Spinal cord (tissue), 10 donors: ENCODE data around the gene CPS1. TPM values are rescaled to one million over a fixed set of nuclear protein-coding genes. Genes with fewer than 3 reads are reported as not detected.
A peak's percentile ranks its signal among the peaks of the same experiment; 100 is the strongest.

Experiments used
- DNase-seq, 6 donors: peaks; one replicate each; pipeline versions ENCODE4 v3.0.0 to v3.0.0-alpha.2; 2013 to 2015; ENCODE audit warnings: low spot score in 6 of 6, low read depth in 4 of 6
- H3K27ac ChIP-seq: one replicate; pipeline ENCODE4 v1.5.1; 2013; ENCODE audit warnings: low read depth, low read length, control low read depth
- H3K27me3 ChIP-seq: one replicate; pipeline ENCODE4 v1.6.1; 2013; ENCODE audit warnings: low read length; ENCODE audit not compliant: control insufficient read depth, insufficient read depth
- H3K36me3 ChIP-seq: one replicate; pipeline ENCODE4 v1.6.1; 2013; ENCODE audit warnings: low read length; ENCODE audit not compliant: control insufficient read depth, insufficient read depth
- H3K4me1 ChIP-seq: one replicate; pipeline ENCODE4 v1.6.1; 2013; ENCODE audit warnings: low read length; ENCODE audit not compliant: control insufficient read depth, insufficient read depth
- H3K4me3 ChIP-seq: one replicate; pipeline ENCODE4 v1.5.1; 2013; ENCODE audit warnings: low read depth, low read length, control low read depth
- H3K9me3 ChIP-seq: one replicate; pipeline ENCODE4 v1.6.1; 2013; ENCODE audit warnings: low read length; ENCODE audit not compliant: control insufficient read depth, insufficient read depth
- WGBS: methylation state at CpG from one replicate; pipeline ENCODE4 v1.1.5; 2013; ENCODE audit warnings: missing lambda C conversion rate; ENCODE audit not compliant: insufficient coverage; 5-methylcytosine and 5-hydroxymethylcytosine counted together
- polyA plus RNA-seq, 2 donors: library from polyadenylated mRNA; unstranded; fragments of 120-200 nt; gene quantifications; one replicate each; pipeline ENCODE4 v1.2.1, GENCODE V29; 2013; ENCODE audit not compliant: insufficient read length in 2 of 2
- total RNA-seq, 2 donors: library from RNA; depleted of rRNA in 1 of 2; stranded (reverse); fragments of 120-200 nt in 1 of 2; fragments of >200 nt in 1 of 2; gene quantifications; one replicate each; pipeline versions ENCODE4 v1.2.3 to v1.2.4, GENCODE V29; 2013 to 2014
- donor health status: healthy.

CPS1 gene
- total and polyA plus RNA-seq, 4 donors, result 3.0 to 15.6 (median 5.8) TPM

DNA sequence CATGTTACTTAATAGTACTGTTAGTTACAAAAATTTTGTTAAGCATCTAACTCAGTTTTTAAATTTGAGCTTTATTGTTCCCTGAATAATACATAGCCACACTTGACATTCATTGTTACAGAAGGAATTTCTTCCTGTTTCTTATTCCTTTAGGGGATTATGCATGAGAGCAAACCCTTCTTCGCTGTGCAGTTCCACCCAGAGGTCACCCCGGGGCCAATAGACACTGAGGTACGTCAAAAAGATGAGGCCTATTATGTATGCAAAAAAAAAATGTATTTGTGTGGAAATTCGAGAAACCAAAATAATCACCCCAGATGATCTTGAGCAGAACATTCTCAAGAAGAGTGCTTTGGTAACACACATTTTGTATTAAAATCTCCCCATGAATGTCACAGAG lies 36.3 kb downstream of the CPS1 start:
- Histone ChIP-seq H3K27ac (no peak overlapping the region), H3K4me1 (no peaks in the 10 kb centered on the region), H3K4me3 (no peak overlapping the region), H3K27me3 (no peaks in the 10 kb centered on the region), H3K9me3 (no peaks in the 10 kb centered on the region), H3K36me3 (no peaks in the 10 kb centered on the region)
- WGBS, result no CpG with 5 or more reads among the region's 4 CpGs
- DNase-seq, result no peak

DNA sequence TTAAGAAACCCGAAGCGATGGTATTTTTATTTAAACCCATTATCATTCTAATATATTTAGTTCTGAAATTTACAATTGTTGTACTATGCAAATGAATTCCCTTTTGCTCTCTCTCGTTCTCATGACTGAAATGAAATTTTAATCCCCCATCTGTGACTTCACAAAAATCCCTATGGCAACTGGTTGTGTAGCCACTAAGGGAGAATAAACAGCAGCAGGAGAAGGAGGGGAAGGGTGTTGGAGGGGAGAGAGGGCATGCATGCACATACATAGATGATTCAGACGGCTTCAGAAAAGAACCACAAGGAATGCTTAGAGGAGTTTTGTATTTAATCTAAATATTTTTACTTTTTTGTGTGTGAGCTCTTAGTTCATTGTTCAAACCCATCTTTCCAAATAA lies 36.8 kb downstream of the CPS1 start:
- Histone ChIP-seq H3K9me3 (no peaks in the 10 kb centered on the region), H3K4me3 (no peak overlapping the region), H3K27ac (no peak overlapping the region), H3K27me3 (no peaks in the 10 kb centered on the region), H3K36me3 (no peaks in the 10 kb centered on the region), H3K4me1 (no peaks in the 10 kb centered on the region)
- WGBS, result no CpG with 5 or more reads among the region's 4 CpGs
- DNase-seq, result peak in 1 of 6 donors; percentile 60

DNA sequence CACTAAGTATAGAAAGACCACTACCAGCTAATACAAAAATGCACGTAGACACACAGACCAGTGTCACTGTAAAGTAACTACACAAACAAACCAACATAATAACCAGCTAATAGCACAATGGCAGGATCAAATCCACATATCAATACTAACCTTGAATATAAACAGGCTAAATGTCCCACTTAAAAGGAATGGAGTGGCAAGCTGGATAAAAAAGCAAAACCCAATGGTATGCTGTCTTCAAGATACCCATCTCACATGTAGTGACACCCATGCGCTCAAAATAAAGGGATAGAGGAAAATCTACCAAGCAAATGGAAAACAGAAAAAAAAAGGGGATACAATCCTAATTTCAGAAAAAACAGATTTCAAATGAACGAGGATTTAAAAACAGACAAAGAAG lies 41.8 kb downstream of the CPS1 start:
- WGBS, result no CpG with 5 or more reads among the region's 3 CpGs
- DNase-seq, result no peak
- H3K27ac ChIP-seq, result no peak overlapping the region
- no peaks in the 10 kb centered on the region for H3K36me3 ChIP-seq
- H3K4me3 ChIP-seq, result no peak overlapping the region
- H3K9me3 ChIP-seq, result no peaks in the 10 kb centered on the region
- H3K4me1 ChIP-seq, result no peaks in the 10 kb centered on the region
- no peaks in the 10 kb centered on the region for H3K27me3 ChIP-seq

DNA sequence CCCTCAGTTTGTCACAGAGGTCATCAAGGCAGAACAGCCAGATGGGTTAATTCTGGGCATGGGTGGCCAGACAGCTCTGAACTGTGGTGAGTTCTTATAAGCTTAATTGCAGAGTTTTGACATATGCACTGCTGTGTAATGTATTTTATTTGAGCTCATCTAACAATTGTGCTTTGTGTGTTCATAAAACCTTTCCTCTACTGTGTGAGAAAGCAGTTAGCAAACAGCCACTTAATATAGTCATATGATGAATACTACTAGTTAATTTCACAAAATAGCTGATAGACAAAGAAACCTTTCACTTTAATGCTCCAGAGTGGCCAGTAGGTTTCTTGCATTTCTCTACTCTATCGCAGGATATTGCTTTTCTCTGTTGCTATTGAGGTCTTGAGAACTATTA lies 43.1 kb downstream of the CPS1 start:
- Histone ChIP-seq H3K4me1 (no peaks in the 10 kb centered on the region), H3K27ac (no peak overlapping the region), H3K9me3 (no peaks in the 10 kb centered on the region), H3K27me3 (no peaks in the 10 kb centered on the region), H3K4me3 (no peak overlapping the region), H3K36me3 (no peaks in the 10 kb centered on the region)
- DNase-seq, result no peak
- WGBS, result no CpG with 5 or more reads among the region's 1 CpG

DNA sequence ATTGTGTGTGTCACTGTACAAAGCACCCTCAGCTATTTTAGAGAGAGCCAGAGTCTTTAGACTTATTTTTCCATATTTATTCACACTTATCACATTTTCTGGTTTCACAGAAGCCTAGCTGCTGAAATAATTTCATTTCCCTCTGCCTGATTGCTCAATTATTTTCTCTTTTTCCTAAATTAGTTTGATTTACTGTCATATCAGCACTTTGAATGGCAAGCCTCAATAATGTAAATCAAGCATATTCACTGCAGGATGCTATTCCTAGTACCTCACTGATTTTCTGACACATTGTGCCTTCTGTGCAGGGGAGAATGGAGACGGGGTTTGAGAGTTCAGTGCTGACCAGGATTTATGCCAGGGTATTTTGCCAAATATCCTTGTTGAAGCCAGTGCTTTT lies 48.3 kb downstream of the CPS1 start:
- Histone ChIP-seq H3K36me3 (no peaks in the 10 kb centered on the region), H3K9me3 (no peaks in the 10 kb centered on the region), H3K27me3 (no peaks in the 10 kb centered on the region), H3K27ac (no peak overlapping the region), H3K4me3 (no peak overlapping the region), H3K4me1 (no peaks in the 10 kb centered on the region)
- no peak for DNase-seq
- no CpG with 5 or more reads among the region's 1 CpG for WGBS

DNA sequence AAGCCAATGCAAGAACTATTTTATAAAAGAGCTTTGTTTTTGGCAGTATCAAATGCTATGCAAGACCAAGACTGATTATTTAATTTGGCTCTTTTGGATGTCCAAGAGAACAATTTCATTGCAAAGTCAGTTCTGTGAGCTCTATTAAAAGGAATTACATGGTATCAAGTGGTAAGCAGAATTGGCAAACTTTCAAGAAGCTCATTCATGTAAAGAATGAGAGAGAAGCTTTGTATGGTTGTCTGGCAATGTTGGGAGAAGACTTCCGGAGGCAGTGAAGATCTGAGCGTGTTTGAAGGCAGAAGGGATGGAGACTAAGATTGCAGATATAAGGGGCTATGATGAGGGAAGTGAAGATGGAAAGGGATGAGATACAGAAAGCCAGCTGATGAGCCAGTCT lies 49.6 kb downstream of the CPS1 start:
- H3K4me1 ChIP-seq, result no peaks in the 10 kb centered on the region
- no peak overlapping the region for H3K27ac ChIP-seq
- no peaks in the 10 kb centered on the region for H3K9me3 ChIP-seq
- H3K27me3 ChIP-seq, result no peaks in the 10 kb centered on the region
- DNase-seq, result no peak
- no peak overlapping the region for H3K4me3 ChIP-seq
- 43% methylated on average over 2 of the region's 2 CpGs for WGBS
- no peaks in the 10 kb centered on the region for H3K36me3 ChIP-seq

DNA sequence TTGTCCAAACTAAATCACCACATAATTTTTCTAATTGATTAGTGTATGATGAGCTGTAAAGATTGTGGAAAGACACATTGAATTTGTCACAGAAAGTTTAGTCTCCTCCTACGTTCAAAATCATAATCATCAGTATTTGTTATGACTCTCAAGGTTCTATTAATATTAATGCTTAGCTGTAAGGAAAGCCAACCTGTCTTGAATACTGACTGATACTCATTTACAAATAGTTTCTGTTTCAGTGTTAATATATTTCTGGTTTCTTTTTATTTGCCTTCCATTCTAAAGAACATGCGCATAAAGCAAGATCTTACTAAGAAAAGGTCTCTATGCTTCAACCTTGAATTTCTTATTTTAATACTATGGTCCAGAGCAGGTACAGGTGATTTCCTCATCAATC lies 55.1 kb downstream of the CPS1 start:
- no CpG with 5 or more reads among the region's 2 CpGs for WGBS
- no peaks in the 10 kb centered on the region for H3K4me1 ChIP-seq
- no peaks in the 10 kb centered on the region for H3K9me3 ChIP-seq
- no peaks in the 10 kb centered on the region for H3K36me3 ChIP-seq
- DNase-seq, result no peak
- H3K4me3 ChIP-seq, result no peak overlapping the region
- no peak overlapping the region for H3K27ac ChIP-seq
- no peaks in the 10 kb centered on the region for H3K27me3 ChIP-seq

DNA sequence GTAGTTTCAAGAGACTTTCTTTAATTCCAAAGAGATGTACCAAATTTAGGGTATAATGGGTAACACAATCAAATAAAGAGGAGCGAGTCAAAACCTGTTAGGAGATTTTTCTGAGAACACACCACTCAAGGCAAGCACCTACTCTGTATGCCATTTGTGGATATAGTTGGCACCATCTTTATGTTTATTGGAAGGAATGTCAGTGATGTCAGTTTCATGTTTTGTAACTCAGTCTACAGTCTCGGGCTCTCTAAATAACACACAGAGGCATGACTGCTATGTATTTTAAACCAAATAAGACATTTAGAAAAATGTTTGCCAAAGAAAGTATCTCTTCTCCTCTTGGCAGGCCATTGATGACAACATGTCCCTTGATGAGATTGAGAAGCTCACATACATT lies 59.7 kb downstream of the CPS1 start:
- H3K27ac ChIP-seq, result no peak overlapping the region
- no peaks in the 10 kb centered on the region for H3K9me3 ChIP-seq
- no peak for DNase-seq
- H3K4me1 ChIP-seq, result no peaks in the 10 kb centered on the region
- H3K36me3 ChIP-seq, result no peaks in the 10 kb centered on the region
- WGBS, result 100% methylated on average over 1 of the region's 2 CpGs
- H3K27me3 ChIP-seq, result no peaks in the 10 kb centered on the region
- H3K4me3 ChIP-seq, result no peak overlapping the region

DNA sequence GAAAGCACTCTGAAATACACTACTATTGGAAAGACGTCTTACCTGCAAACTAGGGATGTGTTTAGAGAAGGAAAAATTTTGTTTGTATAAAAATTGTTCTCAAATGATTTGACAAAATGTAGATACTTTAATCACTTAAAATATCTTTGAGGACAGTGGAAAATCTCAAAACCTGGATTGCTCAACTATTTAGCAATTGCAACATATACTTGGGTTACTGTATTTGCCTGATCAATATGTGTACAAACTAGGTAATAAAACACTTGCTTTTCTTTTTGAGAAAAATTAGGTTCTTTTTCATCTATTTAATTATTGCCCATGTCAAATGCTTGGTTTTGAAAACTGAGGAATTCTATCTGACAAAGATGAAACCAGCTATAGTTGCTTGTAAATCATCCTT lies 60.9 kb downstream of the CPS1 start:
- Histone ChIP-seq H3K9me3 (no peaks in the 10 kb centered on the region), H3K27me3 (no peaks in the 10 kb centered on the region), H3K4me1 (no peaks in the 10 kb centered on the region), H3K4me3 (no peak overlapping the region), H3K36me3 (no peaks in the 10 kb centered on the region), H3K27ac (no peak overlapping the region)
- no peak for DNase-seq
- no CpG with 5 or more reads among the region's 1 CpG for WGBS

DNA sequence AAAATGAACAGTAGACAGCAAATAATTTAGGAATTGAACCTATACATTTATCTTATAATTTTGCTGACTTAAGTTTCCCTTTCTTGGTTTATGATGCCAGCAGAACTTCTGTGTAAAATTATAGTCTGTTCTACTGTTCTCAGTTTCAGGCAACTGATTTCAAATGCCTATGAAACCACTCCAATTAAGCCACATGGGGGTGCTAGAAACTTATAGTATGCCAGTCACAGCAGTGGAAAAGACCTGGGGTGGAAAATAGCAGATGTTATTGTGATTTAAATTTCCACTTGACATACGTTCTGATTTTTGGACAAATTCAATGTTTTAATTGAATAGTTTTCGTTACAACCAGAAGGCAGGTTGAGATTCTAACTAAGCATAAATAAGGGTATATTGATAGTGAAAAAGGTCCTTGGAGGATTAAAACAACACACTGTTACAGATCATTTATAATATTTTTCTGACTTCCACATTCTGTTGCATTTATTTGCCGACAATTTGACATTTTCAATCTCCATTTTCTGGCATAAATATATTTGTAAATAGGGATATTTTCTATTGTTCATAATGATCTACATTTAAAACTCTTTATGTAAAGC lies 61.4 kb downstream of the CPS1 start:
- H3K27ac ChIP-seq, result no peak overlapping the region
- no peaks in the 10 kb centered on the region for H3K4me1 ChIP-seq
- H3K9me3 ChIP-seq, result no peaks in the 10 kb centered on the region
- WGBS, result no CpG with 5 or more reads among the region's 3 CpGs
- DNase-seq, result peak; percentile 33 to 95 (median 56)
- no peaks in the 10 kb centered on the region for H3K27me3 ChIP-seq
- no peak overlapping the region for H3K4me3 ChIP-seq
- H3K36me3 ChIP-seq, result no peaks in the 10 kb centered on the region
